Liver (tissue), 3 donors: ENCODE data around the gene PCGF2.

Experiments
- CTCF ChIP-seq: fragments of 150-350 bp; IDR thresholded peaks from 2 replicates; pipeline ENCODE4 v1.5.1; 2017; ENCODE audit warnings: improper control_type of control experiment, low read depth, low read length; ENCODE audit not compliant: missing input control
- JUND ChIP-seq, 2 donors: IDR thresholded peaks; 2 replicates each; pipeline ENCODE4 v1.6.1; 2016; ENCODE audit warnings: antibody characterized with exemption in 2 of 2
- MAX ChIP-seq: IDR thresholded peaks from 2 replicates; pipeline ENCODE4 v1.6.1; 2016; ENCODE audit warnings: antibody characterized with exemption
- NR2F2 ChIP-seq: IDR thresholded peaks from 2 replicates; pipeline ENCODE4 v1.6.1; 2016; ENCODE audit warnings: antibody characterized with exemption
- SP1 ChIP-seq: IDR thresholded peaks from 2 replicates; pipeline ENCODE4 v1.6.1; 2018; ENCODE audit warnings: antibody characterized with exemption, mild to moderate bottlenecking
- ZBTB33 ChIP-seq: IDR thresholded peaks from 2 replicates; pipeline ENCODE4 v1.6.1; 2016; ENCODE audit warnings: antibody characterized with exemption
- donor health status: healthy.
- donor health status: healthy.

GRCh38 chr17:38705523-38705802 is 42.7 kb downstream of the PCGF2 start:
- TF ChIP-seq CTCF (no peak), ZBTB33 (no peak), MAX (no peak), SP1 (no peak), JUND (IDR thresholded peaks at IDR 0.05) (no peak), NR2F2 (no peak)
